HG02943 (cell line): ENCODE results near the gene GRM1.

Source experiments
- ATAC-seq: cut with Tn5 transposase; IDR thresholded peaks from one replicate; pipeline ENCODE4 v1.9.1; 2021; ENCODE audit warnings: mild to moderate bottlenecking, low read depth, moderate library complexity; ENCODE audit not compliant: unreplicated experiment

Gene GRM1

GRCh38 chr6:146310628-146311027, 281.8 kb downstream of the GRM1 start:
- no peak for ATAC-seq

GRCh38 chr6:146311079-146311478, 282.2 kb downstream of the GRM1 start:
- no peak for ATAC-seq

GRCh38 chr6:146312608-146313007, 283.7 kb downstream of the GRM1 start:
- no peak for ATAC-seq

GRCh38 chr6:146315381-146316174, 286.7 kb downstream of the GRM1 start:
- ATAC-seq = no peak

- ATAC-seq = no peak
These were observed 287.3 kb downstream of the GRM1 start for GRCh38 chr6:146316175-146316495.

- ATAC-seq = no peak
These were observed 302.2 kb downstream of the GRM1 start for GRCh38 chr6:146331013-146331412.

GRCh38 chr6:146335336-146335735, 306.5 kb downstream of the GRM1 start:
- ATAC-seq = no peak

- no peak for ATAC-seq
These were observed 307.3 kb downstream of the GRM1 start for GRCh38 chr6:146336191-146336590.

GRCh38 chr6:146337376-146337775, 308.5 kb downstream of the GRM1 start:
- no peak for ATAC-seq

GRCh38 chr6:146339716-146340115, 310.9 kb downstream of the GRM1 start:
- no peak for ATAC-seq

GRCh38 chr6:146341493-146342230, 312.8 kb downstream of the GRM1 start:
- no peak for ATAC-seq

- no peak for ATAC-seq
These were observed 316.7 kb downstream of the GRM1 start for GRCh38 chr6:146345598-146345997.

- ATAC-seq = no peak
These were observed 318.2 kb downstream of the GRM1 start for GRCh38 chr6:146347090-146347489.

- ATAC-seq = no peak
These were observed 318.8 kb downstream of the GRM1 start for GRCh38 chr6:146347690-146348089.

GRCh38 chr6:146351018-146351417, 322.2 kb downstream of the GRM1 start:
- ATAC-seq = no peak

GRCh38 chr6:146352163-146352562, 323.3 kb downstream of the GRM1 start:
- no peak for ATAC-seq

- ATAC-seq = no peak
These were observed 325.6 kb downstream of the GRM1 start for GRCh38 chr6:146354451-146354850.

- no peak for ATAC-seq
These were observed 326.7 kb downstream of the GRM1 start for GRCh38 chr6:146355521-146356100.

- ATAC-seq = no peak
These were observed 328.9 kb downstream of the GRM1 start for GRCh38 chr6:146357578-146358430.

GRCh38 chr6:146358431-146359046, 329.7 kb downstream of the GRM1 start:
- no peak for ATAC-seq
